Measurements from ENCODE around the gene PAWR.

PAWR gene

DNA sequence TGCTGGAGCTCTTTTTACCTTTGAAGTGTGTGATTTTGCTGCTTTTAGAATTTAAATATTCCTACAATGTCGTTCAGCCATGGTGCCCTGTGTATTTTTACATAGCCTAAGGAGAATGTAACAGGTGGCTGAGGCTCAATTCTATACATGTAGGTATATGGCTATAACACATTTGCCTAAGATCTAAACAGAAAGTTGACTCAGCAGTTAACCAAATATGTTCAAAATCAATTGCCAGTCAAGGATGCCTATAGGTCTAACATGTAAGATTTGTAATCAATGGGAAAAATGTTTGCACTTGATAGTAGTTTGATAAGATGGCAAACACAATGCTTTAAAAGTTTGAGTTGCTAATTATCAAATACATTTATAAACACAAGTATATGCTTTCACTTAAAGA, 8.2 kb downstream of the PAWR start:
- H3K27ac Mint-ChIP-seq, result no peak overlapping the region
- no peaks in the 10 kb centered on the region for H3K27me3 Mint-ChIP-seq (ENCODE audit: low read depth)
- no peaks in the 10 kb centered on the region for H3K36me3 Mint-ChIP-seq (ENCODE audit: low read depth)
- TF ChIP-seq, protein P1, sequence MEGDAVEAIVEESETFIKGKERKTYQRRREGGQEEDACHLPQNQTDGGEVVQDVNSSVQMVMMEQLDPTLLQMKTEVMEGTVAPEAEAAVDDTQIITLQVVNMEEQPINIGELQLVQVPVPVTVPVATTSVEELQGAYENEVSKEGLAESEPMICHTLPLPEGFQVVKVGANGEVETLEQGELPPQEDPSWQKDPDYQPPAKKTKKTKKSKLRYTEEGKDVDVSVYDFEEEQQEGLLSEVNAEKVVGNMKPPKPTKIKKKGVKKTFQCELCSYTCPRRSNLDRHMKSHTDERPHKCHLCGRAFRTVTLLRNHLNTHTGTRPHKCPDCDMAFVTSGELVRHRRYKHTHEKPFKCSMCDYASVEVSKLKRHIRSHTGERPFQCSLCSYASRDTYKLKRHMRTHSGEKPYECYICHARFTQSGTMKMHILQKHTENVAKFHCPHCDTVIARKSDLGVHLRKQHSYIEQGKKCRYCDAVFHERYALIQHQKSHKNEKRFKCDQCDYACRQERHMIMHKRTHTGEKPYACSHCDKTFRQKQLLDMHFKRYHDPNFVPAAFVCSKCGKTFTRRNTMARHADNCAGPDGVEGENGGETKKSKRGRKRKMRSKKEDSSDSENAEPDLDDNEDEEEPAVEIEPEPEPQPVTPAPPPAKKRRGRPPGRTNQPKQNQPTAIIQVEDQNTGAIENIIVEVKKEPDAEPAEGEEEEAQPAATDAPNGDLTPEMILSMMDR (IDR thresholded peaks at IDR 0.05; ENCODE audit: unreplicated experiment in 3 of 3), result no peak
- peaks cover 22% of the 10 kb centered on the region for H3K4me1 Mint-ChIP-seq
- no peaks in the 10 kb centered on the region for H3K9me3 Mint-ChIP-seq
- no peak overlapping the region for H3K4me3 Mint-ChIP-seq

DNA sequence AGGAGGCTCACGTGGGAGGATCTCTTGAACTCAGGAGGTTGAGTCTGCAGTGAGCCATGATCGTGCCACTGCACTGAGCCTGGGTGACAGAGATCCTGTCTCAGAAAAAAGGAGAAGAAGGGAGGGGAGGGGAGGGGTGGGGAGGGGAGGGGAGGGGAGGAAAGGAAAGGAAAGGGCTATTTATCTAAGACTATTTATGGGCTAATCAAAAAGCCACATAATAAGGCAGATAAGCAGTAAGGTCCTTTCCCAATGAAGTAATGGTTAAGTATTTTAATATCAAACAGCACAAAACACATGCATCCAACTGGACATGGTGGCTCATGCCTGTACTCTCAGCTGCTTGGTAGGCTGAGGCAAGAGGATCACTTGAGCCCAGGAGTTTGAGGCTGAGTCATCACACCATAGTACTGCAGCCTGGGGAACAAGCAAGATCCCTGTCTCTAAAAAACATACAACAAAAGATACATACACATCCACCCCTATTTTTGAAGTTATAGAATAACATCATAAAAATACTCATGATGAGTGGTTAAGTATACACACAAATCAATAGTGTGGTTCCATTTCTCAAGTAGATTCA, 9.7 kb downstream of the PAWR start:
- peaks cover 12% of the 10 kb centered on the region for H3K4me1 Mint-ChIP-seq
- no peak overlapping the region for H3K27ac Mint-ChIP-seq
- peaks cover 7% of the 10 kb centered on the region for H3K36me3 Mint-ChIP-seq (ENCODE audit: low read depth)
- H3K27me3 Mint-ChIP-seq (ENCODE audit: low read depth), result no peaks in the 10 kb centered on the region
- H3K4me3 Mint-ChIP-seq, result no peak overlapping the region
- TF ChIP-seq, protein P1 (IDR thresholded peaks at IDR 0.05; ENCODE audit: unreplicated experiment in 3 of 3), result no peak
- H3K9me3 Mint-ChIP-seq, result no peaks in the 10 kb centered on the region

DNA sequence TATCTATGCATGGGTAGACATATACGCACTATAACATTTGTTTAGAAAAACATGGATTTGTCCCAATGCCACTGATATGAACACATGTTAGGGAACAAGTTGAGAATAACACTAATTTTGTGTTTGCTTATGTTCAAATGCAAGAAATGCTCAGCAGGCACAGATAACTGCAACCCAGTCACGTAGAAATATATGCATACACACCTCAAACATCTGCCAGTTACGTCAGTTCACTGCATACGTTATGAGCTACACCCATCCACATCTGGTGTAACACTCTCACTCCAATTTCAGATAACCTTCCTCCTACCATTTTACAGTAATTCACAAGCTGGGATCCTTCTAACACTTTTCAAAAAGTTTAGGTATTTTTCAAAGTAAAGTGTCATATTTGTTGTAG, 10.7 kb downstream of the PAWR start:
- Mint-ChIP-seq H3K27me3 (ENCODE audit: low read depth) (no peaks in the 10 kb centered on the region), H3K4me3 (no peak overlapping the region), H3K36me3 (ENCODE audit: low read depth) (peaks cover 14% of the 10 kb centered on the region), H3K27ac (no peak overlapping the region), H3K4me1 (peaks cover 8% of the 10 kb centered on the region), H3K9me3 (no peaks in the 10 kb centered on the region)
- TF ChIP-seq, protein P1 (IDR thresholded peaks at IDR 0.05; ENCODE audit: unreplicated experiment in 3 of 3), result no peak

DNA sequence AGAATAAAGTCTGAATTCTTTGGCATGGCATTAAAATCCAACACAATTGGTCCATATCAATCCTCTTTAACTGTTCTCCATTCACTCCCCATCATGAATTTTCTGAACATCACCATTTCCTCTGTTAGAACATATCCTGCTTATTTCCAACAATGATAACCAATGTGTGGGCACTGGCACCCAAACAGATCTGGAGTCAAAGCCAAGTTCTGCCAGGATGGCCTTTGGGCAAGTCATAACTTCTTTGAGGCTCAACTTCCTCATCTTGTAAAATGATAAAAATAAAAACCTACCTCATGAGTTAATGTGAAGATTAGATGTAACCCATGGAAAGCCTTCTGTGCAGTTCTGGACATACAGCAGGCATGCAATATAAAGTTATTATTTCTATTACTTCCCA, 12.5 kb downstream of the PAWR start:
- peaks cover 29% of the 10 kb centered on the region for H3K36me3 Mint-ChIP-seq (ENCODE audit: low read depth)
- H3K27me3 Mint-ChIP-seq (ENCODE audit: low read depth), result no peaks in the 10 kb centered on the region
- peaks cover 7% of the 10 kb centered on the region for H3K9me3 Mint-ChIP-seq
- H3K27ac Mint-ChIP-seq, result no peak overlapping the region
- TF ChIP-seq, protein P1 (IDR thresholded peaks at IDR 0.05; ENCODE audit: unreplicated experiment in 3 of 3), result no peak
- peaks cover 12% of the 10 kb centered on the region for H3K4me1 Mint-ChIP-seq
- no peak overlapping the region for H3K4me3 Mint-ChIP-seq

DNA sequence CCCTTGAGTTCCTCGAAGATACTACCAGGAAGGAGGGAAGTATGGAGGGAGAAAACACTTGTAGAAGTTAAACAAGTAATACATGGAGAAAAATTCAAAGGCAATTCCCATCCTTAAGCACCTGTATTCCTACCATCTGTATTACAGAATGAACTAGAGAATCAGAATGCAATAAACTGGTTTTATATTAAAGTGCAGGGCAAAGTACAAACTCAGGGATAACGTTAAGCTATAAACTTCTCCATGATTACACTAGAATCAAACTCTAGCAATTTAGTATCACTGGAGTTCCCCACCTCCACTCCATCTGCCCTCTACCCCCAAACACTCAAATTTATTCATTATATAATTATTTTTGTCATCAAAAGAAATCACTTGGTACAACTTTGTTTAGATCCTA, 13.1 kb downstream of the PAWR start:
- Mint-ChIP-seq H3K9me3 (peaks cover 9% of the 10 kb centered on the region), H3K4me1 (peaks cover 14% of the 10 kb centered on the region), H3K4me3 (no peak overlapping the region), H3K27ac (no peak overlapping the region), H3K36me3 (ENCODE audit: low read depth) (peaks cover 30% of the 10 kb centered on the region), H3K27me3 (ENCODE audit: low read depth) (no peaks in the 10 kb centered on the region)
- TF ChIP-seq, protein P1 (IDR thresholded peaks at IDR 0.05; ENCODE audit: unreplicated experiment in 3 of 3), result no peak

DNA sequence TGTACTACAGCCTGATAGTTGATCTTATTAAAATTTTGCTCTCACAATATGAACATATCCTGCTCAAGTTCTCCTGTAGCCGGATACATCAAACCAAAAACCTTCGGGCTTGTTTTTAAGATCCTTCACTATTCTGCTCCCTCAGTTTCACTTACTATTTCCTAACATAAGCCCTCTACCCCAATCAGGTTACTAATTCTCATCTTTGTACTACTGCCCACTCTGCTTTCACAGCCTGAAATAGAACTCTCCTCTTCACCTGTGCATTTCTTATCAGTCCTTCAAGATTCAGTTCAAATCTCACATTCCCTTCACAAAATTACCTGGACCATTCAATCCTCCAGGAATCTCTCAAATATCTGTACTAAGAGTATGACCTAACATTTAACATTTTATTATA, 14.2 kb downstream of the PAWR start:
- TF ChIP-seq, protein P1 (IDR thresholded peaks at IDR 0.05; ENCODE audit: unreplicated experiment in 3 of 3), result no peak
- Mint-ChIP-seq H3K36me3 (ENCODE audit: low read depth) (peaks cover 37% of the 10 kb centered on the region), H3K4me1 (peaks cover 6% of the 10 kb centered on the region), H3K27me3 (ENCODE audit: low read depth) (no peaks in the 10 kb centered on the region), H3K27ac (no peak overlapping the region), H3K9me3 (peaks cover 15% of the 10 kb centered on the region), H3K4me3 (no peak overlapping the region)

Data from nephron (organoid).